ENCODE measurements around the gene RIPK1. TPM values are rescaled to one million over a fixed set of nuclear protein-coding genes. Genes with fewer than 3 reads are reported as not detected.
"Not testable (repeated sequence)": the region's sequence is repeated elsewhere in the genome, so short reads cannot be mapped to it uniquely, and the experiment has no call there.

Gene RIPK1
- total and polyA plus RNA-seq, 10 of the 15 experiments (the other 5 are each of a cell fraction or from before 2014, with no cell fraction given), result 1.6 to 11.2 (median 6.3) TPM

DNA sequence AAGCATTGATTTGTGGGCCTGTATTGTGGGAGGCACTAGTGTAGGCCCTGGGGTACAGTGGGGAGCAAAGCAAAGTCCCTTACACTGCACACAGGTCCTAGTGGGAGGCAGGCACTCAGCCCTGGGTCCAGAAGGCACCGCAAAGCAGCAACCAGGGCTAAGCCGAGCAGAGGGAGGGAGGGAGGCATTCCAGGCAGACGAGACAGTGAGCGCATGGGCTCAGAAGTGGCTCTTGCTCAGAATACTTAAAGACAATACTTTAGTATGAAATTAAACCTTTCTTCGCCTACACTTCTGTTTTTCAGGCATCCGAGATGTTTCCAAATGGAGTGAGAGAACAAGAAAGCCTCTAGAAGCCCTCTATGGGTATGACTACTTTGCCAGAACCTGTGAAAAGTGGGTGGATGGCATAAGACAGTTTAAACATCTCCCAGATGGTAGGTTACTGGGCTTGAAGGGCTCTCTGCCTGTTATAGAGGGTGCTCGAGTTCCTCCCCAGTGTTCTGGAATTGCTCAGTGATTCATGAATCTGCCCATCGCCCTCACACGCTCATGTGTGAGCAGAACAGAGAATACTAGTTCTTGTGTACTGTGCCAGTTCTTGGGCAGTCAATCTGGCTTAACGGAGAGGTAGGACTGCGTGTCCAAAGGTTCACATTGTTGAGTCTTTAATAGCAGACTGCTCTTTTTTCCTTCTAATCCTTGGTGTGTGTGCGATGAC is 68.9 kb downstream of the RIPK1 start:
- 95% methylated on average over 12 of the region's 12 CpGs for WGBS (ENCODE audit: insufficient coverage, insufficient replicate concordance, low lambda C conversion rate, missing lambda C conversion rate)
- ATAC-seq (no peak), DNase-seq (ENCODE audit: low read depth, low spot score) (no peak), FAIRE-seq (no peak)
- BruUV-seq (replicated peaks), result no TSS peak
- RAD21 ChIA-PET (ENCODE audit: unreplicated experiment), result no interaction called here
- H3K9ac ChIP-seq (ENCODE audit: control insufficient read depth, insufficient read depth, low read length), result no peak overlapping the region
- POLR2A ChIA-PET, result interaction anchor here (0.6 kb wide), 1 partner anchor 419 kb away, joined by 4 read pairs; no protein-coding TSS in a partner anchor
- H3K4me2 ChIP-seq (ENCODE audit: control insufficient read depth, insufficient read depth), result no peak overlapping the region
- H3K79me2 ChIP-seq (ENCODE audit: control insufficient read depth, insufficient read depth, low read length), result no peaks in the 10 kb centered on the region
- no peaks in the 10 kb centered on the region for H3K27me3 ChIP-seq (replicated peaks in 1 of 2; ENCODE audit: control insufficient read depth in 2 of 2, insufficient read depth in 2 of 2, low read length in 1 of 2)
- H3K4me3 ChIP-seq, result no peak overlapping the region
- no peaks in the 10 kb centered on the region for H4K20me1 ChIP-seq (ENCODE audit: control insufficient read depth, insufficient read depth)
- TF ChIP-seq, protein P1, sequence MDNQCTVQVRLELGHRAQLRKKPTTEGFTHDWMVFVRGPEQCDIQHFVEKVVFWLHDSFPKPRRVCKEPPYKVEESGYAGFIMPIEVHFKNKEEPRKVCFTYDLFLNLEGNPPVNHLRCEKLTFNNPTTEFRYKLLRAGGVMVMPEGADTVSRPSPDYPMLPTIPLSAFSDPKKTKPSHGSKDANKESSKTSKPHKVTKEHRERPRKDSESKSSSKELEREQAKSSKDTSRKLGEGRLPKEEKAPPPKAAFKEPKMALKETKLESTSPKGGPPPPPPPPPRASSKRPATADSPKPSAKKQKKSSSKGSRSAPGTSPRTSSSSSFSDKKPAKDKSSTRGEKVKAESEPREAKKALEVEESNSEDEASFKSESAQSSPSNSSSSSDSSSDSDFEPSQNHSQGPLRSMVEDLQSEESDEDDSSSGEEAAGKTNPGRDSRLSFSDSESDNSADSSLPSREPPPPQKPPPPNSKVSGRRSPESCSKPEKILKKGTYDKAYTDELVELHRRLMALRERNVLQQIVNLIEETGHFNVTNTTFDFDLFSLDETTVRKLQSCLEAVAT (IDR thresholded peaks at IDR 0.05), result no peak
- TF ChIP-seq NFYB (IDR thresholded peaks at IDR 0.05; ENCODE audit: insufficient read depth, low read depth, low read length), result no peak
- CTCF ChIA-PET, result interaction anchor here (2.1 kb wide), 1 partner anchor 11 kb away, joined by 9 read pairs; no protein-coding TSS in a partner anchor
- H3K27ac ChIP-seq (ENCODE audit: control insufficient read depth, insufficient read depth), result no peak overlapping the region
- no peaks in the 10 kb centered on the region for H3K9me3 ChIP-seq (replicated peaks; ENCODE audit: control insufficient read depth, insufficient read depth, low read length)
- SMC1A ChIA-PET (ENCODE audit: uncharacterized antibody, unreplicated experiment), result no interaction called here
- intact Hi-C loops (cut with micrococcal nuclease; ENCODE audit: unreplicated experiment), result no loop called here
- no peaks in the 10 kb centered on the region for H3K36me3 ChIP-seq (ENCODE audit: control insufficient read depth in 2 of 2, insufficient read depth in 2 of 2, low read length in 1 of 2)
- in situ Hi-C loops (cut with MboI), result no loop called here
- peaks cover 7% of the 10 kb centered on the region for H3K4me1 ChIP-seq (ENCODE audit: control insufficient read depth, insufficient read depth, low read length)
- no peak overlapping the region for H2AFZ ChIP-seq (ENCODE audit: control insufficient read depth, low read depth, low read length)

DNA sequence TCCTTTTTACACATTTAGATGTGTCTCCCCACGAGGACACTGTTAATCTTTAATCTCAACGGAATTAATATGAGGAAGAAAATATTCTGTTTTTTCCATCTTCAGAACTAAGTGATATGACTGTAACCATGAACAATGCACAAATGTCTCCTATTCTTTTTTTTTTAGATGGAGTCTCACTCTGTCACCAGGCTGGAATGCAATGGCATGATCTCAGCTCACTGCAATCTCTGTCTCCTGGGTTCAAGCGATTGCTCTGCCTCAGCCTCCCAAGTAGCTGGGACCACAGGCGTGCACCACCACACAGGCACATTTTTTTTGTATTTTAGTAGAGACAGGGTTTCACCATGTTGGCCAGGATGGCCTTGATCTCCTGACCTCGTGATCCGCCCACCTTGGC is 69.6 kb downstream of the RIPK1 start:
- H3K27ac ChIP-seq (ENCODE audit: control insufficient read depth, insufficient read depth); in situ Hi-C loops (cut with MboI); H3K9me3 ChIP-seq (replicated peaks; ENCODE audit: control insufficient read depth, insufficient read depth, low read length); H3K4me1 ChIP-seq (ENCODE audit: control insufficient read depth, insufficient read depth, low read length); H4K20me1 ChIP-seq (ENCODE audit: control insufficient read depth, insufficient read depth); H3K27me3 ChIP-seq (replicated peaks in 1 of 2; ENCODE audit: control insufficient read depth in 2 of 2, insufficient read depth in 2 of 2, low read length in 1 of 2); H3K4me3 ChIP-seq; CTCF ChIA-PET; H2AFZ ChIP-seq (ENCODE audit: control insufficient read depth, low read depth, low read length); H3K9ac ChIP-seq (ENCODE audit: control insufficient read depth, insufficient read depth, low read length); FAIRE-seq; ATAC-seq; RAD21 ChIA-PET (ENCODE audit: unreplicated experiment); H3K36me3 ChIP-seq (ENCODE audit: control insufficient read depth in 2 of 2, insufficient read depth in 2 of 2, low read length in 1 of 2); DNase-seq (ENCODE audit: low read depth, low spot score); SMC1A ChIA-PET (ENCODE audit: uncharacterized antibody, unreplicated experiment); BruUV-seq (replicated peaks); intact Hi-C loops (cut with micrococcal nuclease; ENCODE audit: unreplicated experiment); H3K4me2 ChIP-seq (ENCODE audit: control insufficient read depth, insufficient read depth); H3K79me2 ChIP-seq (ENCODE audit: control insufficient read depth, insufficient read depth, low read length): not testable (repeated sequence)
- POLR2A ChIA-PET, result interaction anchor here (0.6 kb wide), 1 partner anchor 420 kb away, joined by 4 read pairs; no protein-coding TSS in a partner anchor
- 82% methylated on average over 6 of the region's 6 CpGs for WGBS (ENCODE audit: insufficient coverage, insufficient replicate concordance, low lambda C conversion rate, missing lambda C conversion rate)

Measured in GM12878 (cell line).